Loucy (cell line): Measurements from ENCODE around the gene XIRP2.

ENCODE experiments used
- H2AFZ ChIP-seq: fragments of 200-600 bp; sonication (generic); 2 replicates; pipeline ENCODE4 v1.6.0; 2016; ENCODE audit warnings: antibody characterized with exemption, mild to moderate bottlenecking, low read length, moderate library complexity
- H3F3A ChIP-seq: fragments of 200-600 bp; 2 replicates; pipeline ENCODE4 v1.6.0; 2016; ENCODE audit warnings: antibody characterized with exemption, low read depth, mild to moderate bottlenecking
- H3K27me3 ChIP-seq: fragments of 200-600 bp; sonication (generic); 2 replicates; pipeline ENCODE4 v1.6.1; 2014; ENCODE audit warnings: low read length, mild to moderate bottlenecking; ENCODE audit not compliant: insufficient read depth, poor library complexity, severe bottlenecking
- H3K36me3 ChIP-seq: fragments of 200-600 bp; sonication (generic); 2 replicates; pipeline ENCODE4 v1.6.1; 2016; ENCODE audit warnings: low read length; ENCODE audit not compliant: insufficient read depth
- H3K4me1 ChIP-seq: fragments of 200-600 bp; sonication (generic); 2 replicates; pipeline ENCODE4 v1.5.1; 2014; ENCODE audit warnings: low read length, mild to moderate bottlenecking; ENCODE audit not compliant: insufficient read depth, poor library complexity, severe bottlenecking
- H3K4me2 ChIP-seq: fragments of 200-600 bp; sonication (generic); 2 replicates; pipeline ENCODE4 v1.6.0; 2014; ENCODE audit warnings: antibody characterized with exemption, low read length, low read depth, mild to moderate bottlenecking; ENCODE audit not compliant: poor library complexity, severe bottlenecking
- H3K4me3 ChIP-seq: fragments of 200-600 bp; sonication (generic); 2 replicates; pipeline ENCODE4 v1.5.1; 2014; ENCODE audit warnings: low read length, mild to moderate bottlenecking, mixed read lengths; ENCODE audit not compliant: poor library complexity, severe bottlenecking
- H3K79me2 ChIP-seq: fragments of 200-600 bp; sonication (generic); 2 replicates; pipeline ENCODE4 v1.6.1; 2014; ENCODE audit warnings: low read length; ENCODE audit not compliant: insufficient read depth
- H3K9ac ChIP-seq: fragments of 200-600 bp; sonication (generic); 2 replicates; pipeline ENCODE4 v1.6.0; 2014; ENCODE audit warnings: mild to moderate bottlenecking, low read depth, low read length, moderate library complexity; ENCODE audit not compliant: poor library complexity, severe bottlenecking
- H3K9me2 ChIP-seq: fragments of 200-600 bp; sonication (generic); replicated peaks from 2 replicates; pipeline ENCODE4 v1.6.1; 2016; ENCODE audit warnings: low read depth, low read length, mixed read lengths
- H3K9me3 ChIP-seq: fragments of 200-600 bp; sonication (generic); 2 replicates; pipeline ENCODE4 v1.6.1; 2014; ENCODE audit warnings: mild to moderate bottlenecking, antibody characterized with exemption, low read length, low read depth; ENCODE audit not compliant: insufficient read depth
- H4K20me1 ChIP-seq: fragments of 200-600 bp; sonication (generic); 2 replicates; pipeline ENCODE4 v1.6.0; 2014; ENCODE audit warnings: antibody characterized with exemption, low read length, mild to moderate bottlenecking; ENCODE audit not compliant: insufficient read depth, poor library complexity, severe bottlenecking
- CTCF ChIP-seq: fragments of 200-600 bp; sonication (generic); conservative IDR thresholded peaks from 2 replicates; pipeline ENCODE4 v1.5.1; 2014; ENCODE audit warnings: mild to moderate bottlenecking, antibody characterized with exemption, low read length
- EZH2phosphoT487 ChIP-seq: fragments of 200-600 bp; IDR thresholded peaks from 2 replicates; pipeline ENCODE4 v1.6.1; 2018; ENCODE audit warnings: antibody characterized with exemption, mild to moderate bottlenecking, moderate library complexity, borderline replicate concordance

XIRP2 gene

DNA sequence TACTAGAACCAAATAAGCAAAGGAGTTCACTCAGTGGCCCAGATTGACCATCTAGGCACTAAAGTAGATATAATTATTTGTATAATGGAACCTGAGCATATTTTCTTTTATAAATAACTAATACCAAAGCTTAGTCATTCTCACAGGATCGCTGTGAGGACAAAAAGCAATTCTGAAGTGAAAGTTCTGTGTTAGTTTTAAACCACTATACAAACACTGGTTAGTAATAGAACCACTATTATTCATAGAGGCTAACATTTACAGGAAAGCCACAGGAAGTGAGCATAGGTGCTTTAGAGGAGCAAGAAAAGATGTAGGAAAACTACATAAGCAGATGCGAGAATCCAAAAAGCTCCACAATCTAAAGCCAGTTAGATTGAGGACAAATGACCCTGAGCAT, 364.7 kb downstream of the XIRP2 start:
- no peaks in the 10 kb centered on the region for H4K20me1 ChIP-seq
- no peak overlapping the region for H3K9ac ChIP-seq
- H3F3A ChIP-seq = no peaks in the 10 kb centered on the region
- no peaks in the 10 kb centered on the region for H3K79me2 ChIP-seq
- no peak overlapping the region for H3K4me3 ChIP-seq
- TF ChIP-seq CTCF (no peak), EZH2phosphoT487 (no peak)
- H3K4me2 ChIP-seq = no peak overlapping the region
- no peaks in the 10 kb centered on the region for H3K9me3 ChIP-seq
- no peak overlapping the region for H2AFZ ChIP-seq
- no peaks in the 10 kb centered on the region for H3K27me3 ChIP-seq
- no peaks in the 10 kb centered on the region for H3K36me3 ChIP-seq
- no peaks in the 10 kb centered on the region for H3K4me1 ChIP-seq
- no peaks in the 10 kb centered on the region for H3K9me2 ChIP-seq

DNA sequence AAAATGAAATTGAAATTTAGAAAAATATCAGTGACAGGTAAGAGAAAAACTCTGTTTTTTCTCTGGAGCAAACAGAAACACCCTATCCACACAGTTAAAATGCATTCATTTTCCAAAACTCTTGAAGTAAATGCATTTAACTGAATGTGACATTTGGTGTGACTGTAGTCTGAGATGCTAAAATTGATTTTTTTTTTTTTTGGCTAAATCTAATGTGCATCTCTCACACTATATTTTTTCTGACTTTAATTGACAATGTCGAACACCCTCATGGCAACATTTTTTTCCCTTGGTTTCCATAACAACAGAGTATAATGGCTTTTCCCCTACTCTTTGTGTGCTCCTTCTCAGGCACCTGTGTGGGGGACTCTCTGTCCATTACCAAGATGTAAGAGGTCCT, 366.4 kb downstream of the XIRP2 start:
- Histone ChIP-seq H3K36me3 (no peaks in the 10 kb centered on the region), H3F3A (no peaks in the 10 kb centered on the region), H3K4me2 (no peak overlapping the region), H3K4me1 (no peaks in the 10 kb centered on the region), H3K4me3 (no peak overlapping the region), H2AFZ (no peak overlapping the region), H3K9me3 (no peaks in the 10 kb centered on the region), H4K20me1 (no peaks in the 10 kb centered on the region), H3K79me2 (no peaks in the 10 kb centered on the region), H3K9me2 (no peaks in the 10 kb centered on the region), H3K9ac (no peak overlapping the region), H3K27me3 (no peaks in the 10 kb centered on the region)
- TF ChIP-seq CTCF = no peak
- no peak for TF ChIP-seq EZH2phosphoT487

GRCh38 chr2:167258712-167259111, 370.4 kb downstream of the XIRP2 start:
- TF ChIP-seq CTCF = no peak

More at GRCh38 chr2:167258712-167259111, 370.4 kb downstream of the XIRP2 start:
- H3K4me1 ChIP-seq = no peaks in the 10 kb centered on the region
- H3F3A ChIP-seq = no peaks in the 10 kb centered on the region
- no peaks in the 10 kb centered on the region for H4K20me1 ChIP-seq
- H3K9me3 ChIP-seq = no peaks in the 10 kb centered on the region
- H2AFZ ChIP-seq = no peak overlapping the region
- H3K36me3 ChIP-seq = no peaks in the 10 kb centered on the region
- no peaks in the 10 kb centered on the region for H3K9me2 ChIP-seq
- no peak overlapping the region for H3K4me3 ChIP-seq
- H3K4me2 ChIP-seq = no peak overlapping the region
- H3K27me3 ChIP-seq = no peaks in the 10 kb centered on the region
- no peak overlapping the region for H3K9ac ChIP-seq
- no peaks in the 10 kb centered on the region for H3K79me2 ChIP-seq
